Gastroesophageal sphincter (tissue), 3 donors: Measurements from ENCODE around the gene ZNF839.

Source experiments
- EP300 ChIP-seq: sonication (generic); formaldehyde crosslinking; IDR thresholded peaks from one replicate; pipeline ENCODE4 v1.6.1; 2017; ENCODE audit warnings: antibody characterized with exemption, mild to moderate bottlenecking
- TF ChIP-seq, protein P1 (sequence below), 4 experiments: fragments of 200-600 bp in 2 of 4; fragments of 450-650 bp in 2 of 4; sonication (generic) in 1 of 4; IDR thresholded peaks; one replicate each; pipeline ENCODE4 v1.5.1; 2017 to 2019; ENCODE audit warnings: antibody characterized with exemption in 4 of 4, mild to moderate bottlenecking in 2 of 4, moderate library complexity in 2 of 4

DNA sequence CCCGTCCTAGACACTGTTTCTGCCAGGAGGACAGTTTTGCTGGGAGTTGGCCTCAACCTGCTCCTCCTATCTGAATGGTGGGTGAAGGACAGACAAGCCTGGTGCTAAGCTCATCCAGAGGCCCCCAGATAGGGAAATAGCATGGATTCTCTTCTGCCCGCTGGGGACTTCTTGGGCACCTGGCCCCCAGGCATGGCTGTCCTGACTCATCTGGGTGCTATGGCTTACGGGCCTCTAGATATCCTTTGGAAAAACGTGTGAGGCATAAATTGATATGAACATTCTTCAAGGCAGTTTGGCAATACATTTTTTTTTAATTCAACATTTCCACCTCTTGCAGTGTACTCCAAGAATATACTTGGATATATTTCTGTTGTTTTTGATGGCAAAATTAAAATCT is 51.8 kb downstream of the ZNF839 start:
- TF ChIP-seq, protein P1, sequence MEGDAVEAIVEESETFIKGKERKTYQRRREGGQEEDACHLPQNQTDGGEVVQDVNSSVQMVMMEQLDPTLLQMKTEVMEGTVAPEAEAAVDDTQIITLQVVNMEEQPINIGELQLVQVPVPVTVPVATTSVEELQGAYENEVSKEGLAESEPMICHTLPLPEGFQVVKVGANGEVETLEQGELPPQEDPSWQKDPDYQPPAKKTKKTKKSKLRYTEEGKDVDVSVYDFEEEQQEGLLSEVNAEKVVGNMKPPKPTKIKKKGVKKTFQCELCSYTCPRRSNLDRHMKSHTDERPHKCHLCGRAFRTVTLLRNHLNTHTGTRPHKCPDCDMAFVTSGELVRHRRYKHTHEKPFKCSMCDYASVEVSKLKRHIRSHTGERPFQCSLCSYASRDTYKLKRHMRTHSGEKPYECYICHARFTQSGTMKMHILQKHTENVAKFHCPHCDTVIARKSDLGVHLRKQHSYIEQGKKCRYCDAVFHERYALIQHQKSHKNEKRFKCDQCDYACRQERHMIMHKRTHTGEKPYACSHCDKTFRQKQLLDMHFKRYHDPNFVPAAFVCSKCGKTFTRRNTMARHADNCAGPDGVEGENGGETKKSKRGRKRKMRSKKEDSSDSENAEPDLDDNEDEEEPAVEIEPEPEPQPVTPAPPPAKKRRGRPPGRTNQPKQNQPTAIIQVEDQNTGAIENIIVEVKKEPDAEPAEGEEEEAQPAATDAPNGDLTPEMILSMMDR (IDR thresholded peaks at IDR 0.05): no peak
- TF ChIP-seq EP300: no peak
